Right atrium auricular region (tissue), 2 donors: ENCODE results near the gene HCN3. TPM values are rescaled to one million over a fixed set of nuclear protein-coding genes. Genes with fewer than 3 reads are reported as not detected.
"Not testable (repeated sequence)": the region's sequence is repeated elsewhere in the genome, so short reads cannot be mapped to it uniquely, and the experiment has no call there.

ENCODE experiments used
- DNase-seq: peaks from one replicate; pipeline ENCODE4 v3.0.0-alpha.2; 2019; ENCODE audit warnings: low spot score
- H3K27ac ChIP-seq, 2 donors: fragments of 200-600 bp; sonication (generic); 1 replicate in 1 of 2; 2 replicates in 1 of 2; pipeline ENCODE4 v1.5.1; 2016 to 2019
- H3K27me3 ChIP-seq, 2 donors: fragments of 200-600 bp; sonication (generic); one replicate each; pipeline versions ENCODE4 v1.5.1 to v1.6.0; 2017 to 2019
- H3K36me3 ChIP-seq: fragments of 200-600 bp; sonication (generic); one replicate; pipeline ENCODE4 v1.5.1; 2016
- H3K4me1 ChIP-seq, 2 donors: fragments of 200-600 bp; sonication (generic); one replicate each; pipeline versions ENCODE4 v1.5.1 to v1.6.0; 2017 to 2019
- H3K4me3 ChIP-seq, 2 donors: fragments of 200-600 bp; sonication (generic); 1 replicate in 1 of 2; 2 replicates in 1 of 2; pipeline ENCODE4 v1.5.1; 2017 to 2019; ENCODE audit warnings: mild to moderate bottlenecking in 1 of 2, moderate library complexity in 1 of 2
- H3K9me3 ChIP-seq, 2 donors: fragments of 200-600 bp; sonication (generic); one replicate each; pipeline ENCODE4 v1.5.1; 2019
- total RNA-seq, 2 donors: library from RNA; depleted of rRNA; stranded (reverse); fragments of >200 nt; gene quantifications; one replicate each; pipeline ENCODE4 v1.1.0, GENCODE V29; 2016
- TF ChIP-seq, protein P1 (sequence below), 2 donors: fragments of 200-600 bp; sonication (generic); IDR thresholded peaks; one replicate each; pipeline ENCODE4 v1.5.1; 2019; ENCODE audit warnings: antibody characterized with exemption in 2 of 2

Gene HCN3
- total RNA-seq, 2 donors from 2014 or later, result 0.35 to 0.41 TPM

DNA sequence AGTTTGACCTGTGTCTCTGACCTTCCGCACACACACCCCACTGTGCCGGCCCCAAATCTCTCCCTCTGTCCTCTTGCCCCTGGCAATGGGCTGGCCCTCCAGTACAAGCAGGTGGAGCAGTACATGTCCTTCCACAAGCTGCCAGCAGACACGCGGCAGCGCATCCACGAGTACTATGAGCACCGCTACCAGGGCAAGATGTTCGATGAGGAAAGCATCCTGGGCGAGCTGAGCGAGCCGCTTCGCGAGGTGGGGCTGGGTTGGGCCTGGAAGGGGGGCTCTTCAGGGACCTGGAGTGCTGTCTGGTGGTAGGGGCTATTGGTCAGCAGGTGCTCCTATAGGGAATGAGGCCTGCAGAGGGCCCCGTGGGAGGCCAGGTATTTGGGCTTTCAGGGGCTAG lies 7.8 kb downstream of the HCN3 start:
- DNase-seq, result no peak
- H3K4me1 ChIP-seq, result no peaks in the 10 kb centered on the region
- no peaks in the 10 kb centered on the region for H3K27me3 ChIP-seq
- no peak overlapping the region for H3K27ac ChIP-seq
- H3K4me3 ChIP-seq, result no peak overlapping the region
- H3K36me3 ChIP-seq, result no peaks in the 10 kb centered on the region
- TF ChIP-seq, protein P1, sequence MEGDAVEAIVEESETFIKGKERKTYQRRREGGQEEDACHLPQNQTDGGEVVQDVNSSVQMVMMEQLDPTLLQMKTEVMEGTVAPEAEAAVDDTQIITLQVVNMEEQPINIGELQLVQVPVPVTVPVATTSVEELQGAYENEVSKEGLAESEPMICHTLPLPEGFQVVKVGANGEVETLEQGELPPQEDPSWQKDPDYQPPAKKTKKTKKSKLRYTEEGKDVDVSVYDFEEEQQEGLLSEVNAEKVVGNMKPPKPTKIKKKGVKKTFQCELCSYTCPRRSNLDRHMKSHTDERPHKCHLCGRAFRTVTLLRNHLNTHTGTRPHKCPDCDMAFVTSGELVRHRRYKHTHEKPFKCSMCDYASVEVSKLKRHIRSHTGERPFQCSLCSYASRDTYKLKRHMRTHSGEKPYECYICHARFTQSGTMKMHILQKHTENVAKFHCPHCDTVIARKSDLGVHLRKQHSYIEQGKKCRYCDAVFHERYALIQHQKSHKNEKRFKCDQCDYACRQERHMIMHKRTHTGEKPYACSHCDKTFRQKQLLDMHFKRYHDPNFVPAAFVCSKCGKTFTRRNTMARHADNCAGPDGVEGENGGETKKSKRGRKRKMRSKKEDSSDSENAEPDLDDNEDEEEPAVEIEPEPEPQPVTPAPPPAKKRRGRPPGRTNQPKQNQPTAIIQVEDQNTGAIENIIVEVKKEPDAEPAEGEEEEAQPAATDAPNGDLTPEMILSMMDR (IDR thresholded peaks at IDR 0.05), result no peak
- no peaks in the 10 kb centered on the region for H3K9me3 ChIP-seq

DNA sequence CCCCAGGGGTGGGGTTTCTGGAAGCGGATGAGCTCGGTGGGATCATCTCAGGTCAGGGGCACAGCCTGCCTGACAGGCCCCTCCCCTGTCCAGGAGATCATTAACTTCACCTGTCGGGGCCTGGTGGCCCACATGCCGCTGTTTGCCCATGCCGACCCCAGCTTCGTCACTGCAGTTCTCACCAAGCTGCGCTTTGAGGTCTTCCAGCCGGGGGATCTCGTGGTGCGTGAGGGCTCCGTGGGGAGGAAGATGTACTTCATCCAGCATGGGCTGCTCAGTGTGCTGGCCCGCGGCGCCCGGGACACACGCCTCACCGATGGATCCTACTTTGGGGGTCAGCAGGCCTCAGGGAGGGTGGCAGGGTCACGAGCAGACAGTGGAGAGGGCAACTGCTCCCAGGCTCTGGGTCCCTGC lies 8.4 kb downstream of the HCN3 start:
- no peaks in the 10 kb centered on the region for H3K36me3 ChIP-seq
- no peak for DNase-seq
- H3K4me1 ChIP-seq, result no peaks in the 10 kb centered on the region
- H3K9me3 ChIP-seq, result no peaks in the 10 kb centered on the region
- TF ChIP-seq, protein P1 (IDR thresholded peaks at IDR 0.05), result no peak
- H3K27me3 ChIP-seq, result no peaks in the 10 kb centered on the region
- H3K4me3 ChIP-seq, result no peak overlapping the region
- H3K27ac ChIP-seq, result no peak overlapping the region

DNA sequence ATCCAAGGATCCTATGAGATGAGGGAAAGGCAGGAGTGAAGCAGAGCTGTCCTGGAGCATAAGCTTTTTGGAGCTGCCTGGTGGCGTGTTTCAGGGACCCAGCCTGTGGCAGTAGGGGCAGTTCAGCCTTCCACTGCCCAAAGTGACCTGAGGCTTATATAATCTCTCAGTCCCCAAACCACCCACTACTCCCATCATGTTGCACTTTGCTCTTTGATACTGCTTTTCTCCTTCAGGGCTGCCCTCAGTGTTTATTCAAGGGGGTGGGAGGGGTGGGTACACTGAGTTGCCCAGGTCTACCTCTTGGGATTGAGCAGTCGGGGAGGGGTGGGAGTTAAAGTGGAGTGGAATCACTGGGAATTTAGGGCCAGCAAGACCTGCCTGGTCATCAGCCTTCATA lies 9.3 kb downstream of the HCN3 start:
- Histone ChIP-seq H3K4me3 (no peak overlapping the region), H3K36me3 (no peaks in the 10 kb centered on the region), H3K27me3 (no peaks in the 10 kb centered on the region), H3K27ac (no peak overlapping the region), H3K9me3 (no peaks in the 10 kb centered on the region), H3K4me1 (no peaks in the 10 kb centered on the region)
- no peak for DNase-seq
- TF ChIP-seq, protein P1 (IDR thresholded peaks at IDR 0.05), result no peak

DNA sequence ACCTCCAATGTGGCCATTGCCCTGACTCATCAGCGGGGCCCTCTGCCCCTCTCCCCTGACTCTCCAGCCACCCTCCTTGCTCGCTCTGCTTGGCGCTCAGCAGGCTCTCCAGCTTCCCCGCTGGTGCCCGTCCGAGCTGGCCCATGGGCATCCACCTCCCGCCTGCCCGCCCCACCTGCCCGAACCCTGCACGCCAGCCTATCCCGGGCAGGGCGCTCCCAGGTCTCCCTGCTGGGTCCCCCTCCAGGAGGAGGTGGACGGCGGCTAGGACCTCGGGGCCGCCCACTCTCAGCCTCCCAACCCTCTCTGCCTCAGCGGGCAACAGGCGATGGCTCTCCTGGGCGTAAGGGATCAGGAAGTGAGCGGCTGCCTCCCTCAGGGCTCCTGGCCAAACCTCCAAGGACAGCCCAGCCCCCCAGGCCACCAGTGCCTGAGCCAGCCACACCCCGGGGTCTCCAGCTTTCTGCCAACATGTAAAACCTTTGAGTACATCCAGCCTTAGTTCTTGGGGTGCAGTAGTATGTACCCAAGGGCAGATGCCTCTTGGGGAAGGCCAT lies 10.8 kb downstream of the HCN3 start:
- DNase-seq, result no peak
- Histone ChIP-seq H3K36me3 (no peaks in the 10 kb centered on the region), H3K9me3 (no peaks in the 10 kb centered on the region), H3K4me3 (no peak overlapping the region), H3K27ac (no peak overlapping the region), H3K4me1 (no peaks in the 10 kb centered on the region), H3K27me3 (no peaks in the 10 kb centered on the region)
- TF ChIP-seq, protein P1 (IDR thresholded peaks at IDR 0.05), result no peak

DNA sequence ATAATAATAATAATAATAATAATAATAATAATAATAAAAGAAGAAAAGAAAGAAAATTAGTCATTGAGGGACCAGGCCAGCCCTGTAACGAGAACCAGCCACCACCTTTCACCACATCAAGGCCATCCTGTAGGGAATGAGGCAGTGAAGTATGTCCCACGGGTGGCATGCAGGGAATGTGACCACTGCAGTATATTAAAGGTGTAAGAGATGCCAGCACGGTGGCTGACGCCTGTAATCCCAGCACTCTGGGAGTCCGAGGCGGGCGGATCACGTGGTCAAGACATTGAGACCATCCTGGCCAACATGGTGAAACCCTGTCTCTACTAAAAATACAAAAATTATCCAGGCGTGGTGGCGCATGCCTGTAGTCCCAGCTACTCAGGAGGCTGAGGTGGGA lies 13.7 kb downstream of the HCN3 start:
- H3K9me3 ChIP-seq, H3K4me3 ChIP-seq, DNase-seq, H3K4me1 ChIP-seq, H3K36me3 ChIP-seq, H3K27ac ChIP-seq: not testable (repeated sequence)
- peaks cover 0 to 10% of the 10 kb centered on the region in 2 donors for H3K27me3 ChIP-seq

DNA sequence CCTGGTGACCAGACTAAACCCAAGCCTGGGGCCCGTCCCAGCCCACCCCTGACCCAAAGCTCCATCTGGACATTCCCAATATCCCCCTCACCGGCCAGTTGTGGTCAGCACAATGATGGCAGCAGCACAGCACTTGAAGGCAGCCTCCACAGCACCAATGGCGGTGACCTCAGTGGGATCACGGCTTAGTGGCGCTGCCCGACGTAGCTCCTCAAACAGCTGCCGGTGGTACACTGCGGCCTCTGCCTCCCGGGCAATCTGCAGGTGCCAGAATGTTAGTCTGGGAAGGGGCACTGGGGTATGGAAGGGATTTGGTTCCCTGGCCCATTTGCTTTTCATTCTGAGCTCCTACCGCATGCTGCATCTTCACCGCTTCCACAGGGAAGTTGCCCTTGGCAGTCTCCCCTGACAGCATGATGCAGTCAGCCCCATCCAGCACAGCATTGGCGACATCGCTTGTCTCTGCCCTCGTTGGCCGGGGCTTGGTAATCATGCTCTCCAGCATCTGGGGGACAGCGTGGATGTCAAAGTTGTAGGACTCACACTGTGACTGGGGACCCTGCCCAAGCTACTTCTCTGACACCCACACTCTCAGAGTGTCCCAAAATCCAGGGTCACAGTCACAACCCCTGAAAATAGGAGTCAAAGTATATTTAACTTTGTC lies 16.0 kb downstream of the HCN3 start:
- DNase-seq, result no peak
- H3K27me3 ChIP-seq, result peaks cover 0 to 10% of the 10 kb centered on the region in 2 donors
- H3K4me1 ChIP-seq, result peaks cover 0 to 7% of the 10 kb centered on the region in 2 donors
- H3K27ac ChIP-seq, result no peak overlapping the region
- TF ChIP-seq, protein P1 (IDR thresholded peaks at IDR 0.05), result no peak
- no peak overlapping the region for H3K4me3 ChIP-seq
- no peaks in the 10 kb centered on the region for H3K9me3 ChIP-seq
- no peaks in the 10 kb centered on the region for H3K36me3 ChIP-seq
